HepG2 (cell line): ENCODE results near the gene RAB14. TPM values are rescaled to one million over a fixed set of nuclear protein-coding genes. Genes with fewer than 3 reads are reported as not detected.

ENCODE experiments used
- ELF3 ChIP-seq: IDR thresholded peaks from 2 replicates; pipeline ENCODE4 v1.6.1; 2016; ENCODE audit warnings: missing genetic modification reagents, missing compliant biosample characterization
- GPN1 ChIP-seq: sonication (generic); formaldehyde crosslinking; IDR thresholded peaks from 2 replicates; pipeline ENCODE4 v1.5.1; 2020; ENCODE audit warnings: missing genetic modification reagents, borderline replicate concordance
- HOXA7 ChIP-seq: sonication (generic); formaldehyde crosslinking; IDR thresholded peaks from 2 replicates; pipeline ENCODE4 v1.8.1; 2022; ENCODE audit warnings: mild to moderate bottlenecking, missing genetic modification reagents, moderate library complexity
- LCORL ChIP-seq, 2 experiments: fragments of 450-650 bp in 1 of 2; sonication (generic) in 1 of 2; formaldehyde crosslinking in 1 of 2; IDR thresholded peaks; 2 replicates each; pipeline versions ENCODE4 v1.5.0 to v1.6.1; 2017 to 2020; ENCODE audit warnings: antibody characterized with exemption in 1 of 2, missing genetic modification reagents in 1 of 2
- MXD4 ChIP-seq: IDR thresholded peaks from 2 replicates; pipeline ENCODE4 v1.6.1; 2016; ENCODE audit warnings: mild to moderate bottlenecking, missing biosample characterization, missing genetic modification reagents
- MYC ChIP-seq: sonication (generic); formaldehyde crosslinking; IDR thresholded peaks from 2 replicates; pipeline ENCODE4 v1.9.0; 2021; ENCODE audit warnings: missing genetic modification reagents, borderline replicate concordance
- RARG ChIP-seq: sonication (generic); formaldehyde crosslinking; IDR thresholded peaks from 2 replicates; pipeline ENCODE4 v1.4.0; 2020; ENCODE audit warnings: low read depth, mild to moderate bottlenecking, missing genetic modification reagents
- SALL1 ChIP-seq: sonication (generic); formaldehyde crosslinking; IDR thresholded peaks from 2 replicates; pipeline ENCODE4 v1.8.0; 2022; ENCODE audit warnings: mild to moderate bottlenecking, missing genetic modification reagents
- SOX6 ChIP-seq, 2 experiments: fragments of 450-650 bp in 1 of 2; sonication (generic) in 1 of 2; formaldehyde crosslinking in 1 of 2; IDR thresholded peaks; 2 replicates each; pipeline versions ENCODE4 v1.4.0 to v1.6.1; 2017 to 2020; ENCODE audit warnings: antibody characterized with exemption in 1 of 2, mild to moderate bottlenecking in 1 of 2, missing genetic modification reagents in 1 of 2
- SRSF9 ChIP-seq: fragments of 200-400 bp; formaldehyde crosslinking; IDR thresholded peaks from 2 replicates; pipeline ENCODE4 v1.6.1; 2018; ENCODE audit warnings: borderline replicate concordance, mild to moderate bottlenecking, low read depth, low read length; ENCODE audit not compliant: insufficient read depth, poor library complexity, severe bottlenecking
- STAG1 ChIP-seq: sonication (generic); formaldehyde crosslinking; IDR thresholded peaks from 2 replicates; pipeline ENCODE4 v1.4.0; 2020; ENCODE audit warnings: missing genetic modification reagents
- TEAD2 ChIP-seq: sonication (generic); formaldehyde crosslinking; IDR thresholded peaks from 2 replicates; pipeline ENCODE4 v1.9.0; 2021; ENCODE audit warnings: missing genetic modification reagents
- TFDP2 ChIP-seq: sonication (generic); formaldehyde crosslinking; IDR thresholded peaks from 2 replicates; pipeline ENCODE4 v1.4.0; 2020; ENCODE audit warnings: missing genetic modification reagents
- TGIF2 ChIP-seq: IDR thresholded peaks from 2 replicates; pipeline ENCODE4 v1.6.1; 2016; ENCODE audit warnings: control low read depth, missing compliant biosample characterization
- ZBTB46 ChIP-seq: sonication (generic); formaldehyde crosslinking; IDR thresholded peaks from 2 replicates; pipeline ENCODE4 v1.4.0; 2020; ENCODE audit warnings: mild to moderate bottlenecking, missing genetic modification reagents, borderline replicate concordance
- ZFP90 ChIP-seq: sonication (generic); formaldehyde crosslinking; IDR thresholded peaks from 2 replicates; pipeline ENCODE4 v1.8.0; 2022; ENCODE audit warnings: missing genetic modification reagents, mild to moderate bottlenecking, inconsistent platforms, borderline replicate concordance
- ZNF142 ChIP-seq: sonication (generic); formaldehyde crosslinking; IDR thresholded peaks from 2 replicates; pipeline ENCODE4 v1.4.0; 2020; ENCODE audit warnings: missing genetic modification reagents
- ZNF3 ChIP-seq: IDR thresholded peaks from 2 replicates; pipeline ENCODE4 v1.7.0; 2017; ENCODE audit warnings: inconsistent platforms
- ZNF430 ChIP-seq: sonication (generic); formaldehyde crosslinking; IDR thresholded peaks from 2 replicates; pipeline ENCODE4 v1.9.0; 2021; ENCODE audit warnings: mild to moderate bottlenecking, missing genetic modification reagents
- ZNF468 ChIP-seq: sonication (generic); formaldehyde crosslinking; IDR thresholded peaks from 2 replicates; pipeline ENCODE4 v1.8.0; 2022; ENCODE audit warnings: mild to moderate bottlenecking, moderate library complexity, missing genetic modification reagents
- ZSCAN12 ChIP-seq: sonication (generic); formaldehyde crosslinking; IDR thresholded peaks from 2 replicates; pipeline ENCODE4 v1.9.0; 2021; ENCODE audit warnings: mild to moderate bottlenecking, missing genetic modification reagents
- ZSCAN29 ChIP-seq: sonication (generic); formaldehyde crosslinking; conservative IDR thresholded peaks from 2 replicates; pipeline ENCODE4 v1.4.0; 2020; ENCODE audit warnings: mild to moderate bottlenecking, missing genetic modification reagents
- polyA plus RNA-seq, 8 experiments: library from polyadenylated mRNA; depleted of rRNA in 3 of 8; stranded (reverse) in 7 of 8; unstranded in 1 of 8; fragments of >200 nt; fragmentation: Illumina TruSeq in 4 of 8; extraction: Trizol in 4 of 8; gene quantifications; 2 replicates each; pipeline versions ENCODE4 v1.2.1 to v1.2.3, GENCODE V29; 2011 to 2016; ENCODE audit warnings: low read depth in 4 of 8, missing spikeins in 1 of 8, mixed read lengths in 1 of 8; ENCODE audit not compliant: insufficient read depth in 1 of 8
- total RNA-seq, 5 experiments: library from RNA; depleted of rRNA; stranded (reverse); fragments of >200 nt; fragmentation: Illumina TruSeq; extraction: Trizol; gene quantifications; 2 replicates each; pipeline ENCODE4 v1.2.3, GENCODE V29; 2016; ENCODE audit warnings: low read depth in 1 of 5

RAB14 gene
- total and polyA plus RNA-seq, 2 of the 13 experiments (the other 11 are each of a cell fraction or from before 2014, with no cell fraction given): 17.4 to 19.3 TPM

- TF ChIP-seq ZSCAN12 (CRISPR knock-in tag): no peak
- no peak for TF ChIP-seq ZNF468
- peak; percentile 80 for TF ChIP-seq ELF3 (CRISPR knock-in tag)
- TF ChIP-seq MYC (CRISPR knock-in tag): no peak
- TF ChIP-seq GPN1 (CRISPR knock-in tag): no peak
- no peak for TF ChIP-seq ZSCAN29
- no peak for TF ChIP-seq ZNF142 (CRISPR knock-in tag)
- TF ChIP-seq RARG (CRISPR knock-in tag): no peak
- no peak for TF ChIP-seq SOX6 (IDR thresholded peaks at IDR 0.05)
- TF ChIP-seq SOX6 (CRISPR knock-in tag; IDR thresholded peaks at IDR 0.05): no peak; the same call in 1 of the 2 replicates
- TF ChIP-seq HOXA7 (CRISPR knock-in tag): no peak
- 0 out of 2 replicates have a peak, but pooled peaks have one; percentile 27 for TF ChIP-seq TFDP2
- TF ChIP-seq LCORL (IDR thresholded peaks at IDR 0.05): no peak
- TF ChIP-seq LCORL (CRISPR knock-in tag; IDR thresholded peaks at IDR 0.05): 0 out of 2 replicates have a peak, but pooled peaks have one; percentile 39
- peak; percentile 98 for TF ChIP-seq STAG1 (CRISPR knock-in tag)
- TF ChIP-seq ZBTB46 (CRISPR knock-in tag): no peak
- TF ChIP-seq SALL1: peak; percentile 62
- TF ChIP-seq ZFP90 (CRISPR knock-in tag): 0 out of 2 replicates have a peak, but pooled peaks have one; percentile 40
- TF ChIP-seq SRSF9: no peak
- TF ChIP-seq TEAD2: no peak
- no peak for TF ChIP-seq TGIF2
- TF ChIP-seq MXD4 (CRISPR knock-in tag): no peak
- no peak for TF ChIP-seq ZNF3 (CRISPR knock-in tag)
- TF ChIP-seq ZNF430 (CRISPR knock-in tag): no peak
Observed at GRCh38 chr9:121213136-121213806, 11.6 kb upstream of the RAB14 start (continued).
